Measurements from ENCODE around the gene RPAP2.

Gene RPAP2

GRCh38 chr1:92366040-92366395 lies 67.2 kb downstream of the RPAP2 start:
- no peaks in the 10 kb centered on the region for H3K9me3 ChIP-seq (ENCODE audit: low read length)
- peaks cover 10% of the 10 kb centered on the region; the same call in 1 of the 2 replicates for H3K36me3 ChIP-seq (ENCODE audit: insufficient read depth, low read length)
- no peaks in the 10 kb centered on the region for H3F3A ChIP-seq (ENCODE audit: insufficient read depth, low read length)
- H3K4me2 ChIP-seq (ENCODE audit: low read length), result no peak overlapping the region
- H3K9me2 ChIP-seq (ENCODE audit: low read depth, low read length), result no peaks in the 10 kb centered on the region
- H3K27me3 ChIP-seq (ENCODE audit: insufficient read depth, low read length), result no peaks in the 10 kb centered on the region
- H2AFZ ChIP-seq (ENCODE audit: low read length), result no peak overlapping the region
- no peaks in the 10 kb centered on the region for H4K20me1 ChIP-seq (ENCODE audit: insufficient read depth, low read length)
- no peak overlapping the region for H3K4me3 ChIP-seq (ENCODE audit: low read depth, low read length, poor library complexity, severe bottlenecking)
- no peak overlapping the region for H3K27ac ChIP-seq (ENCODE audit: low read depth, low read length, poor library complexity, severe bottlenecking)
- H3K9ac ChIP-seq (ENCODE audit: low read length), result no peak overlapping the region
- no peak for TF ChIP-seq CTCF (IDR thresholded peaks at IDR 0.05; ENCODE audit: low read length)
- TF ChIP-seq EZH2 (IDR thresholded peaks at IDR 0.05; ENCODE audit: borderline replicate concordance, low read length), result no peak
- no peaks in the 10 kb centered on the region for H3K4me1 ChIP-seq (ENCODE audit: insufficient read depth, low read length, severe bottlenecking)
- H3K79me2 ChIP-seq (ENCODE audit: insufficient read depth, low read length), result no peaks in the 10 kb centered on the region

GRCh38 chr1:92367496-92367895 lies 68.6 kb downstream of the RPAP2 start:
- Histone ChIP-seq H3K4me1 (ENCODE audit: insufficient read depth, low read length, severe bottlenecking) (no peaks in the 10 kb centered on the region), H3F3A (ENCODE audit: insufficient read depth, low read length) (no peaks in the 10 kb centered on the region), H2AFZ (ENCODE audit: low read length) (no peak overlapping the region), H3K9me2 (ENCODE audit: low read depth, low read length) (no peaks in the 10 kb centered on the region), H3K9me3 (ENCODE audit: low read length) (no peaks in the 10 kb centered on the region), H3K36me3 (ENCODE audit: insufficient read depth, low read length) (peaks cover 10% of the 10 kb centered on the region; the same call in 1 of the 2 replicates), H3K9ac (ENCODE audit: low read length) (no peak overlapping the region), H3K4me2 (ENCODE audit: low read length) (no peak overlapping the region), H3K79me2 (ENCODE audit: insufficient read depth, low read length) (no peaks in the 10 kb centered on the region), H4K20me1 (ENCODE audit: insufficient read depth, low read length) (no peaks in the 10 kb centered on the region), H3K27ac (ENCODE audit: low read depth, low read length, poor library complexity, severe bottlenecking) (no peak overlapping the region), H3K27me3 (ENCODE audit: insufficient read depth, low read length) (no peaks in the 10 kb centered on the region), H3K4me3 (ENCODE audit: low read depth, low read length, poor library complexity, severe bottlenecking) (no peak overlapping the region)
- TF ChIP-seq CTCF (IDR thresholded peaks at IDR 0.05; ENCODE audit: low read length), result no peak
- TF ChIP-seq EZH2 (IDR thresholded peaks at IDR 0.05; ENCODE audit: borderline replicate concordance, low read length), result no peak

DNA sequence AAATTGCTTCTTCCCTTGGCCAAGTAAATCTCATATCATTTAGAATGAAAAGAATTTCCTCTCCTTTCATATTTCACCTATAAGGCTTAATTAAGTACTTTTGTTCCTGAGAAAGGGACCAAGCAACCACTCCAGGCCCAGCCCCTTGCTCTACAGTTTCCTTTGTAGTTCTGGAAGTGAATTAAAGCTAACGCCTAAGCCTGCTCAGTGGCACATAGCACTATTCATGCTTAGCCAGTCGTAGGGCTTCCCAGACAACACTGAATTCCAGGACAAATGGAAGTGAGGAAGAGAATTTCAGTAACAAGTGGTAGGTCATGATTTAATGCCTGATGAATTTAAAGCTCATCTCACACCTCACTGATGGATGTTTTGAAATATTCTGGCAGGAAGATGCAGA lies 73.3 kb downstream of the RPAP2 start:
- Histone ChIP-seq H3K9me2 (ENCODE audit: low read depth, low read length) (no peaks in the 10 kb centered on the region), H3K27ac (ENCODE audit: low read depth, low read length, poor library complexity, severe bottlenecking) (no peak overlapping the region), H3K9me3 (ENCODE audit: low read length) (no peaks in the 10 kb centered on the region), H3K9ac (ENCODE audit: low read length) (no peak overlapping the region), H3K4me2 (ENCODE audit: low read length) (no peak overlapping the region), H3F3A (ENCODE audit: insufficient read depth, low read length) (no peaks in the 10 kb centered on the region), H3K4me3 (ENCODE audit: low read depth, low read length, poor library complexity, severe bottlenecking) (no peak overlapping the region), H3K79me2 (ENCODE audit: insufficient read depth, low read length) (no peaks in the 10 kb centered on the region), H3K36me3 (ENCODE audit: insufficient read depth, low read length) (peaks cover 10% of the 10 kb centered on the region; the same call in 1 of the 2 replicates), H3K27me3 (ENCODE audit: insufficient read depth, low read length) (no peaks in the 10 kb centered on the region), H4K20me1 (ENCODE audit: insufficient read depth, low read length) (no peaks in the 10 kb centered on the region), H3K4me1 (ENCODE audit: insufficient read depth, low read length, severe bottlenecking) (no peaks in the 10 kb centered on the region), H2AFZ (ENCODE audit: low read length) (no peak overlapping the region)
- TF ChIP-seq EZH2 (IDR thresholded peaks at IDR 0.05; ENCODE audit: borderline replicate concordance, low read length), result no peak
- no peak for TF ChIP-seq CTCF (IDR thresholded peaks at IDR 0.05; ENCODE audit: low read length)
